Esophagus (tissue), 2 donors: ENCODE data around the gene ATG4B. TPM values are rescaled to one million over a fixed set of nuclear protein-coding genes. Genes with fewer than 3 reads are reported as not detected.

Source experiments
- H3K27ac ChIP-seq, 2 donors: one replicate each; pipeline ENCODE4 v1.5.1; 2013; ENCODE audit warnings: low read depth in 2 of 2, mild to moderate bottlenecking in 2 of 2, inconsistent platforms in 1 of 2, low read length in 1 of 2, moderate library complexity in 1 of 2
- H3K27me3 ChIP-seq, 2 donors: one replicate each; pipeline ENCODE4 v1.6.1; 2013; ENCODE audit warnings: low read length in 2 of 2, control low read depth in 1 of 2, mild to moderate bottlenecking in 1 of 2; ENCODE audit not compliant: insufficient read depth in 2 of 2, control insufficient read depth in 1 of 2
- H3K36me3 ChIP-seq, 2 donors: one replicate each; pipeline ENCODE4 v1.6.1; 2013; ENCODE audit warnings: low read length in 1 of 2; ENCODE audit not compliant: control insufficient read depth in 2 of 2, insufficient read depth in 2 of 2
- H3K4me1 ChIP-seq, 2 donors: one replicate each; pipeline ENCODE4 v1.6.1; 2013; ENCODE audit warnings: low read length in 1 of 2; ENCODE audit not compliant: control insufficient read depth in 2 of 2, insufficient read depth in 2 of 2
- H3K4me3 ChIP-seq, 2 donors: one replicate each; pipeline ENCODE4 v1.5.1; 2013; ENCODE audit warnings: low read length in 2 of 2, mild to moderate bottlenecking in 2 of 2, low read depth in 1 of 2, moderate library complexity in 1 of 2
- H3K9me3 ChIP-seq, 2 donors: one replicate each; pipeline ENCODE4 v1.6.1; 2013; ENCODE audit warnings: mild to moderate bottlenecking in 2 of 2, low read depth in 1 of 2, low read length in 1 of 2, moderate library complexity in 1 of 2; ENCODE audit not compliant: control insufficient read depth in 2 of 2, insufficient read depth in 1 of 2
- WGBS, 2 donors: extraction: QIAGEN DNeasy Blood & Tissue Kit; methylation state at CpG; one replicate each; pipeline ENCODE4 v1.1.7; 2013; 5-methylcytosine and 5-hydroxymethylcytosine counted together
- polyA plus RNA-seq, 2 donors: library from polyadenylated mRNA; stranded (reverse); fragments of 200-250 nt; gene quantifications; one replicate each; pipeline ENCODE4 v1.2.3, GENCODE V29; 2013
- donor health status: healthy with polysubstance abuse.
- donor health status: Bipolar disorder and iron deficiency.

Gene ATG4B
- polyA plus RNA-seq, 2 donors: 43.2 to 54.4 TPM

DNA sequence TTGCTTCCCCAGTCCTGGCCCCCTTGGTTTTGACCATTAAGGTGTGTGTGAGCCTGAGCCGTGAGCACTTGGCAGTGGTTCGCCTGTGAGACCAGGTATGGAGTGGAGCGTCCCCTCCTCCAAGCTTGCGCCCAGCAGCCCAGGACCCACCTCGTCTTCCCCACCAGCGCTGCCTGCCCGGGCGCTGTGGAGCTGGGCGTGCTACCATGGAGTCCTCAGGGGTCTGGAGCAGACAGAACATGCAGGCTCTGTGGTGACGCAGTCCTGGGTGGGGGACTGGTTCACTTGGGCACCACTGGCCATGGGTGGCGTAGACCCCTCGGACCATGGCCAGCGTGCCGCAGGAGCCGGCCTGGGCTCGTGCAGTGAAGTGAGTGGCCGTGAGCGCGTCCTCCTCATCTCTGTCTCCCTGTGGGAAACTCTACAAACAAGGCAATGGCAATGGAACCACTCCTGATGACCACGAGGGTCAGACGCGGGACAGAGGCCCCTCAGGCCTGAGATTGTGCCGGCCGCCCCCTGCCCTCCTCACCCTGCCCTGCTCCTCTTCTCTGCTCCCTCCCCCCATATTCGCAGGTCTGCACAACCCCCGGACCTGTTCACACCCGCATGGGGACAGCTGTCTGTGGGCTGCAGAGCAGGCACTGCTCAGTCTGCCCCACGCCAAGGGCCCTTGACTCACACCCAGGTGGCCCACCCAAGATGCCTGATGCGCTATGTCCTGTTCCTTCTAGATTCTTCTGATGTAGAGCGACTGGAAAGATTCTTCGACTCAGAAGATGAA is 34.2 kb downstream of the ATG4B start:
- Histone ChIP-seq H3K27me3 (no peaks in the 10 kb centered on the region), H3K4me3 (no peak overlapping the region), H3K27ac (no peak overlapping the region), H3K4me1 (peaks cover 0 to 2% of the 10 kb centered on the region in 2 donors), H3K9me3 (no peaks in the 10 kb centered on the region), H3K36me3 (peaks cover 0 to 67% of the 10 kb centered on the region in 2 donors)
- WGBS, 2 donors: 92 to 94% methylated on average over 28 to 31 of the region's 31 CpGs

DNA sequence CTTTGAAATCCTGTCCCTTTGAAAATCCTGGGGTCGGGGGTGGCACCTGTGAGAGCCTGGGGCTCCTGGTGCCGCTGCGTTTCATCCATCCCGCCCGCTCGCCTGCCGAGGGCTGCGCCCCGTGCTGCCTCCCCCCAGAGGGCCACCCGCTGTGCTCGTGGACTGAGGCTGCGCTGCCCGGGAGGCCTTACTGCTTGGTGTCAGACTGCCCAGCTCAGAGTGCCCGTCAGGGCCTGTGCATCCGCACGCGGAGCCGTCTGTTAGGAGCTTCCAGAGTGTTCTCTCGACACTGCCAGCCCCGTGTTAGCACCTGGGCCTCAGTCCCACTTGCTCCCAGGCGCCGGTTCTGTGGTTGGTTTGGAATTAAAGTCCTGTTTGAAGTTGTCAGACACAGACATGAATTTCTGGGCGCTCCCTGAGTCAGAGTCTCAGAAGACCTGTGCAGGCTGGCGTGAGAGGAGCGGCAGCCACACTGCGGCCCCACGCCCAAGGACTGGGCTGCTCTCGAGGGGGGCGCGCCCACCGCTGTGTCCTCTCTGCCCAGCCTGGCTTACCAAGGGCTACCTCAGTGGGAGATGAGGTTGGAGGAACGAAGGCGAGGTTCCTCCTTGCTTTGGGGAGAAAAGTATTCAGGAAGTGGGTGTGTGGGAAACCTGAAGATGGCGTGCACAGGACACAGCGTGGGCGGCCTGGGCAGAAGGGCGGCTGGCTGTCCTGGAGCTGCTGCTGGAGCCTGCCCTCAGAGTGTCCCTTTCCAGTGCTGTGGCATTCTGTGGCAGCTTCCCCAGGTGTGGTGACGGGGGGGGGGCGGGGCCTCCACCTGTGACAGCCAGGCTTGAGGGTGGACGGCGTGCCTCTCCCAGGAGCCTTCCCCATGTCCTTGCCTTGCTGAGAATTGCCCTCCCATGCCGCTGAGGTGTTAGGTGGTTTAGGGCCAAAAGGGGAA is 35.0 kb downstream of the ATG4B start:
- 79 to 90% methylated on average over 41 to 42 of the region's 42 CpGs for WGBS, 2 donors
- Histone ChIP-seq H3K9me3 (no peaks in the 10 kb centered on the region), H3K4me1 (peaks cover 0 to 2% of the 10 kb centered on the region in 2 donors), H3K36me3 (peaks cover 0 to 67% of the 10 kb centered on the region in 2 donors), H3K27me3 (no peaks in the 10 kb centered on the region), H3K4me3 (no peak overlapping the region), H3K27ac (no peak overlapping the region)

DNA sequence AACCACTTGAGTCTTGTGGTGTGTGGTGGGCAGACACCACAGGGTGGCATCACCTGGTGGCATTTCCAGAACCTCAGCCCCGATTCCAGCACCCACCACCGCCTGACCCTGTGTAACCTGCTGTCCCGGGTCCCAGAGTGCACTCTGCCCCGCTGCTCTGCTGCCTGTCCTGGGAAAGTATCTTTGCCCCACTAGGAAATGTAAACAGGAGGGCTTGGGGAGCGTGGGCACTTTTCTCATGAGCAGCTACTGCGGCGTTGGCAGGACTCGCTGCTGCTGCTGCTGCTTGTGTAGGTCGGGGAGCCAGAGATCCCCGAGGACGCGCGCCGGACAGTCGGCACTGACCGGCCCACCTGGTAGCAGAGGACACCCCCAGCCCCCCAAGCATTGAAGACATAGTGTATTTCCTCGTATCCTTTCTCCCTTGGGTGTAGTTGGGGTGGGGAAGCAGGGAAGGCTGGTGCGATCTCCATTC is 35.7 kb downstream of the ATG4B start:
- H3K27ac ChIP-seq: no peak overlapping the region
- H3K4me3 ChIP-seq: no peak overlapping the region
- peaks cover 0 to 2% of the 10 kb centered on the region in 2 donors for H3K4me1 ChIP-seq
- no peaks in the 10 kb centered on the region for H3K27me3 ChIP-seq
- WGBS, 2 donors: 85 to 88% methylated on average over 18 of the region's 18 CpGs
- peaks cover 0 to 64% of the 10 kb centered on the region in 2 donors for H3K36me3 ChIP-seq
- H3K9me3 ChIP-seq: no peaks in the 10 kb centered on the region

DNA sequence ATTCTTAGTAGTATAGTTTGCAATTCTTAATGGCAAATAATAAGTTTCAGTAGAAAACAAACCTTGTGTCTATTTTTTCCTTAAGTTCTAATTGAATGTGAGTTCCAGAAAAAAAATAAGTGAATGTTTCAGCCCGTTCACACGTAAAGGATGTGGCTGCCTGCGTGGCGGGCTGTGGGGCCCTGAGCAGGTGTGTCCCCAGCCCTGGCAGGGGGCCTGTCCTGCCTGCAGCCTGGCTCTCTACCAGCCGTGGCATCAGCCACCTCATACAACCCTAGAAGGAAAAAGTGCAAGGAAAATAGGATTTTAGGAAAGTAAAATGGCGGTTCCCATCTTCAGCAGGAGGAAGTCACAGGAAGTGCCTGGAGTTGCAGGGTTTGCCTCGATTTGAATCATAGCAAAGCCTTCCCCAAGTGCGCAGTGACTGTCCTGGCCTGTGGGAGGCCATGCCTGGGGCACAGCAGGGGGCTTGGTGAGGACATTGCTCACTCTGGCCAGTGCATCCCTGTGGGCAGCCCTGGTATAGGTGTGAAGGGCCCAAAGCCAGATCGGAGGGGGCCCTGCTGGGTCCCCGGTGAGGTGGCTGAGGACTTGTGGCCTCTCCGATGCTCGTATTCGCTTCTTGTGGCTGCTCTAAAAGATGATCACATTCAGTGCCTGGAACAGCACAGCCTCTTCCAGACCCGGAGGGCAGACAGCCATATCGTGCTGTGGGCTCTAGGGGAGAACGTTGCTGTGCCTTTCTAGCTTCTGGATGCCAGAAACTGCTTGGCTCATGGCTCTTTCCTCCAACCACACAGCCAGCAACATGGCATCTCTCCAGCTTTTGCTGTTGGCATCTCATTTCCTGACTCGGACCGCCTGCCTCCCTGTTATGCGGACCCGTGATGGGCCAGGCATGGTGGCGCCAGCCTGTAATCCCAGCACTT is 36.6 kb downstream of the ATG4B start:
- no peaks in the 10 kb centered on the region for H3K27me3 ChIP-seq
- H3K36me3 ChIP-seq: peaks cover 0 to 61% of the 10 kb centered on the region in 2 donors
- H3K27ac ChIP-seq: no peak overlapping the region
- no peaks in the 10 kb centered on the region for H3K9me3 ChIP-seq
- WGBS, 2 donors: 81 to 87% methylated on average over 21 of the region's 21 CpGs
- H3K4me1 ChIP-seq: peaks cover 0 to 2% of the 10 kb centered on the region in 2 donors
- H3K4me3 ChIP-seq: no peak overlapping the region

DNA sequence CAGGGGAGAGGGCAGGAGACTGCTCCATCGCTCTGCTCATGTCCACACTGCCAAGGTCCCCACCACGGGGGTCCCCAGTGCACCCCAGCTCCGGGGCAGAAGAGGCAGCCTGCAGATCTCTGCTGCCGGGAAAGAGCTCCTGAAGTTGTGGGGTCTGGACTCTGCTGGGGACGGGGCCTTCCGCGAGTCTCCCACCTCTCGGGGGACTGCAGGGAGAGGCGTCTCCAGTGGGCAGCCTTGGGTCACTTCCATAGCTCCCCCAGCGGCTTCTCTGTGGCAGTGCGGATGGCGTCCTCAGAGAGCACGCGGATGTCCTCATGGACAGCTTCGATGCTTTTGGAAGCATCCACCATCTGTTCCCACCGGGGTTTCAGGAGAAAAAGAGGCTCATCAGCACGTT is 38.4 kb downstream of the ATG4B start:
- no peak overlapping the region for H3K27ac ChIP-seq
- WGBS, 2 donors: 90 to 92% methylated on average over 13 to 17 of the region's 17 CpGs
- H3K36me3 ChIP-seq: peaks cover 0 to 51% of the 10 kb centered on the region in 2 donors
- no peaks in the 10 kb centered on the region for H3K27me3 ChIP-seq
- H3K4me3 ChIP-seq: no peak overlapping the region
- H3K9me3 ChIP-seq: no peaks in the 10 kb centered on the region
- H3K4me1 ChIP-seq: peaks cover 0 to 2% of the 10 kb centered on the region in 2 donors

DNA sequence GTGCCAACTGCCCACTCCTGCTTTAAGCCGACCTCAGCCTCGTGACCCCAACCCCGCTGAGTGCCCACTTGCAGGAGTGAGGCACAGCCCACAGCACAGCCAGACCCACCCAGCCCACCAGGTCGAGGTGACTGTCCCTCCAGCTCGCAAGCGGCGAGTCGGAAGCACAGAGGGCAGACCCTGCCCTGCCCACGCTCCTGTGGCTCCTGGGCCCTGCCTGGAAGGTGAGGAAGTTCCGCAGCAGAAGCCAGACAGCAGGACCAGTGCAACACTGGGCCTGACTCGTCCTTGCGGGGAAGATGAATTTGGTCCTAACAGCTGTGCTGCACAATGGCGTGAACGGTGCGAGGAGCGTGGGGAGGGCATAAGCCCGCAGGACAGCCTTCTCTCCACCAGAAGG is 39.2 kb downstream of the ATG4B start:
- no peaks in the 10 kb centered on the region for H3K9me3 ChIP-seq
- H3K27me3 ChIP-seq: no peaks in the 10 kb centered on the region
- peaks cover 0 to 43% of the 10 kb centered on the region in 2 donors for H3K36me3 ChIP-seq
- no peak overlapping the region for H3K4me3 ChIP-seq
- peaks cover 0 to 2% of the 10 kb centered on the region in 2 donors for H3K4me1 ChIP-seq
- 91% methylated on average over 17 of the region's 17 CpGs for WGBS, 2 donors
- no peak overlapping the region for H3K27ac ChIP-seq

DNA sequence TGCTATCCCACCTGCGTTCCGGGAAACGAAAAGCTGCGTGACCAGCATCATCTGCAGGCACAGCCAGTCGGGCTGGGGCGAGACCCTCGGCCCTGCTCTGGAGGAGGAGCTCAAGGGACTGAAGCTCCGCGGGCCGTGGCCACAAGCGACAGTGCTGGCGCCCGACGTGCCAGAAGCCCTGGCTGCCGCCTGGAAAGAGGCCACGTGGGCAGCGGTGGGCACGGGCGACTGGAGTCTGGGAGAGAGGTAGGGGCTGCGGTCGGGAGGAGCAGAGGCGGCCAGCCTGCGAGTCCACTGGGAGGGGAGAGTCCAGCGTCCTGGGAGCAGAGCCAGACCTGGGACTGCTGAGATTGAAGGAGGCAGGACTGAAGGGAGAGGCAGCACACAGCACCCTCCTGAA is 39.9 kb downstream of the ATG4B start:
- WGBS, 2 donors: 88 to 93% methylated on average over 24 of the region's 24 CpGs
- H3K4me1 ChIP-seq: peaks cover 0 to 2% of the 10 kb centered on the region in 2 donors
- no peak overlapping the region for H3K4me3 ChIP-seq
- peaks cover 0 to 40% of the 10 kb centered on the region in 2 donors for H3K36me3 ChIP-seq
- no peaks in the 10 kb centered on the region for H3K9me3 ChIP-seq
- no peak overlapping the region for H3K27ac ChIP-seq
- H3K27me3 ChIP-seq: no peaks in the 10 kb centered on the region

DNA sequence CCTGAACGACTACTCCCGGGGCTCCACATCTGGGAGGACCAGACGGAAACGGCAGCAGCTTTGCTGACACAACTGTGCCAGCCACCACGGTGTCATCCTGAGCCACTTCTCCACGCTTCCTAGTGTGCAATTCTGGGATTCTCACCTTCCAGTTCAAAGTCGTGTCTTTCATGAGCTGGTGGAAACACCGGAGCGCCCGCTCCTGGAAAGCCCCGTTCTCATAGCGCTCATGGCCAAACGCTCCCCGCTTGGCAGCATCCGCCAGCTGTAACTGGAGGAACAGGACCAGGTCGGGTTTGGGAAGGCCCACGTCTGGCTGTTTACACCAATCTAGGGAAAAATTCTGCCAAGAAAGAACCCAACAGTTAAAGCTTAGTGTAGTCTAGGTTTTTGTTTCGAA is 40.8 kb downstream of the ATG4B start:
- no peak overlapping the region for H3K27ac ChIP-seq

More for the DNA sequence above, 40.8 kb downstream of the ATG4B start:
- Histone ChIP-seq H3K27me3 (no peaks in the 10 kb centered on the region), H3K9me3 (no peaks in the 10 kb centered on the region), H3K4me3 (no peak overlapping the region), H3K4me1 (peaks cover 0 to under 1% of the 10 kb centered on the region in 2 donors), H3K36me3 (peaks cover 0 to 34% of the 10 kb centered on the region in 2 donors)
- WGBS, 2 donors: 79 to 84% methylated on average over 18 of the region's 18 CpGs
